Ovary (tissue), 9 donors: ENCODE data around the gene RIPOR2. TPM values are rescaled to one million over a fixed set of nuclear protein-coding genes. Genes with fewer than 3 reads are reported as not detected.

ENCODE experiments used
- DNase-seq, 5 donors: peaks; one replicate each; pipeline ENCODE4 v3.0.0-alpha.2; 2019 to 2020
- H3K27ac ChIP-seq, 2 donors: fragments of 200-600 bp; one replicate each; pipeline versions ENCODE4 v1.5.1 to v1.8.0; 2019 to 2022
- H3K27me3 ChIP-seq: fragments of 200-600 bp; one replicate; pipeline ENCODE4 v1.8.0; 2022
- H3K36me3 ChIP-seq: fragments of 200-600 bp; sonication (generic); one replicate; pipeline ENCODE4 v1.5.1; 2019
- H3K4me1 ChIP-seq: one replicate; pipeline ENCODE4 v1.8.1; 2013; ENCODE audit warnings: mild to moderate bottlenecking, moderate library complexity; ENCODE audit not compliant: insufficient read depth
- H3K4me3 ChIP-seq: fragments of 200-600 bp; sonication (generic); one replicate; pipeline ENCODE4 v1.5.1; 2017
- H3K9me3 ChIP-seq, 2 donors: fragments of 200-600 bp in 1 of 2; sonication (generic) in 1 of 2; one replicate each; pipeline versions ENCODE4 v1.5.1 to v1.8.1; 2013 to 2019; ENCODE audit warnings: mild to moderate bottlenecking in 1 of 2, moderate library complexity in 1 of 2
- EP300 ChIP-seq: sonication (generic); formaldehyde crosslinking; IDR thresholded peaks from one replicate; pipeline ENCODE4 v1.6.1; 2017; ENCODE audit warnings: antibody characterized with exemption
- POLR2A ChIP-seq: fragments of 450-650 bp; IDR thresholded peaks from one replicate; pipeline ENCODE4 v1.6.1; 2017; ENCODE audit warnings: antibody characterized with exemption, mild to moderate bottlenecking, moderate library complexity
- WGBS, 3 donors: extraction: QIAGEN DNeasy Blood & Tissue Kit in 1 of 3; methylation state at CpG; one replicate each; pipeline versions ENCODE4 v1.1.5 to v1.1.7; 2013 to 2017; 5-methylcytosine and 5-hydroxymethylcytosine counted together
- intact Hi-C, 4 donors: fragments of 100-400 bp; cut with DNase I; formaldehyde crosslinking; loops; one replicate each; pipeline versions ENCODE4 v1.11.0 to v1.15.1; 2022 to 2023
- polyA plus RNA-seq, 2 donors: library from polyadenylated mRNA; stranded (reverse); fragments of 200-250 nt in 1 of 2; fragments of 350-450 nt in 1 of 2; fragmentation: Illumina TruSeq in 1 of 2; extraction: RNeasy Lipid Tissue Mini Kit (QIAGEN cat#74804) in 1 of 2; gene quantifications; one replicate each; pipeline ENCODE4 v1.2.3, GENCODE V29; 2013 to 2014
- total RNA-seq, 7 donors: library from RNA; depleted of rRNA in 2 of 7; stranded (reverse); fragments of >200 nt in 2 of 7; fragmentation: NEBNext Ultra II Directional in 3 of 7; extraction: Animal tissue kit (Norgen Biotek cat#: 25700) in 3 of 7; gene quantifications; one replicate each; pipeline versions ENCODE4 v1.1.0 to v1.2.4, GENCODE V29; 2016 to 2023
- TF ChIP-seq, protein P1 (sequence below), 3 donors: fragments of 450-650 bp in 2 of 3; fragments of 200-600 bp in 1 of 3; IDR thresholded peaks; one replicate each; pipeline versions ENCODE4 v1.5.1 to v1.8.0; 2016 to 2022; ENCODE audit warnings: antibody characterized with exemption in 3 of 3, mild to moderate bottlenecking in 1 of 3
- donor health status: DM: no; HTN: no; CAD: no; lungs with moderate emphysema.
- donor health status: DM: no; HTN: no; CAD: no.
- donor health status: Bipolar disorder and iron deficiency.
- donor health status: DM: yes; HTN: yes; CAD: no.
- donor health status: DM: no; HTN: no; CAD: no.
- donor health status: DM: yes; HTN: yes; CAD: no.

Gene RIPOR2
- total and polyA plus RNA-seq, 9 donors, result 1.1 to 14.4 (median 4.5) TPM

DNA sequence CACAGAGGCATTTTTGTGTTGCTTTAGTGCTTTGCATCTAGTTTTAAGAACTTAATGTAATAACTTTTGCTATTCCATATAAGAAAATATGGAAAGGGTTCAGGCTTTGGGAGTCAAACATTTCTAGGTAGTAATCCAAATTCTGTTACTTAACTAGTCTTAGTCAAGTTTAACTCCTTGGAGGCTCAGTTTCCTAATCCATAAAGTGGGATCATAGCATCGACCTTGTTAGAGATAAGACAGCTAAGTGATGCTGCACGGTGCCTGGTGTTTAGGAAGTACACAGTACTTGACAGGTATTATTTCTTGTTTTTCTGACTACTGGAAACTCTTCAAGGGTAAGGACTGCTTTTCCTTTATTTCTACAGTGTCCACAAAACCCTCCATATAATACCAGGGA is 112.6 kb downstream of the RIPOR2 start:
- TF ChIP-seq, protein P1, sequence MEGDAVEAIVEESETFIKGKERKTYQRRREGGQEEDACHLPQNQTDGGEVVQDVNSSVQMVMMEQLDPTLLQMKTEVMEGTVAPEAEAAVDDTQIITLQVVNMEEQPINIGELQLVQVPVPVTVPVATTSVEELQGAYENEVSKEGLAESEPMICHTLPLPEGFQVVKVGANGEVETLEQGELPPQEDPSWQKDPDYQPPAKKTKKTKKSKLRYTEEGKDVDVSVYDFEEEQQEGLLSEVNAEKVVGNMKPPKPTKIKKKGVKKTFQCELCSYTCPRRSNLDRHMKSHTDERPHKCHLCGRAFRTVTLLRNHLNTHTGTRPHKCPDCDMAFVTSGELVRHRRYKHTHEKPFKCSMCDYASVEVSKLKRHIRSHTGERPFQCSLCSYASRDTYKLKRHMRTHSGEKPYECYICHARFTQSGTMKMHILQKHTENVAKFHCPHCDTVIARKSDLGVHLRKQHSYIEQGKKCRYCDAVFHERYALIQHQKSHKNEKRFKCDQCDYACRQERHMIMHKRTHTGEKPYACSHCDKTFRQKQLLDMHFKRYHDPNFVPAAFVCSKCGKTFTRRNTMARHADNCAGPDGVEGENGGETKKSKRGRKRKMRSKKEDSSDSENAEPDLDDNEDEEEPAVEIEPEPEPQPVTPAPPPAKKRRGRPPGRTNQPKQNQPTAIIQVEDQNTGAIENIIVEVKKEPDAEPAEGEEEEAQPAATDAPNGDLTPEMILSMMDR (IDR thresholded peaks at IDR 0.05), result no peak
- no peak for TF ChIP-seq POLR2A
- no peak for TF ChIP-seq EP300

DNA sequence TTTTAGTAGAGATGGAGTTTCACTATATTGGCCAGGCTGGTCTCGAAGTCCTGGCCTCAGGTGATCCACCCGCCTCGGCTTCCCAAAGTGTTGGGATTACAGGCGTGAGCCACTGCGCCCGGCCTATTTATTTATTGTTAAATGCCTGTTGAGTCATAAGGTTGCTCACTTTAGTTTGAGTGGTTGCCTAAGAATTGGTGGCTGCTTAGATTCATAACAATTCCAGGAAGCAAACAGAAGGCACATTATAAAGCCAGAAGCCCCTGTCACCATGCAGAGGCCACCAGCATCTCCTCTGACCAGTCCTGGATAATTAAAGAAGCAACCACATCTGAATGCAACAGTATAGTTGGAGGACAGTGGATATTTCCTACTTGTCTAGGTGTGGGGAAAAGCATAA is 113.1 kb downstream of the RIPOR2 start:
- no peak for DNase-seq
- intact Hi-C loops, result no loop called here
- no peaks in the 10 kb centered on the region for H3K27me3 ChIP-seq
- no peak overlapping the region for H3K4me3 ChIP-seq
- H3K9me3 ChIP-seq, result no peaks in the 10 kb centered on the region
- WGBS, 3 donors, result 96 to 97% (median 97%) methylated on average over 6 of the region's 6 CpGs
- H3K4me1 ChIP-seq, result no peaks in the 10 kb centered on the region
- H3K27ac ChIP-seq, result no peak overlapping the region
- no peaks in the 10 kb centered on the region for H3K36me3 ChIP-seq
- TF ChIP-seq POLR2A (no peak), EP300 (no peak)

More for the DNA sequence above, 112.6 kb downstream of the RIPOR2 start:
- H3K4me3 ChIP-seq, result no peak overlapping the region
- H3K4me1 ChIP-seq, result no peaks in the 10 kb centered on the region
- H3K27ac ChIP-seq, result no peak overlapping the region
- intact Hi-C loops, result no loop called here
- H3K9me3 ChIP-seq, result no peaks in the 10 kb centered on the region
- H3K36me3 ChIP-seq, result no peaks in the 10 kb centered on the region
- DNase-seq, result no peak
- H3K27me3 ChIP-seq, result no peaks in the 10 kb centered on the region
- 82 to 84% (median 83%) methylated on average over 2 of the region's 2 CpGs for WGBS, 3 donors

DNA sequence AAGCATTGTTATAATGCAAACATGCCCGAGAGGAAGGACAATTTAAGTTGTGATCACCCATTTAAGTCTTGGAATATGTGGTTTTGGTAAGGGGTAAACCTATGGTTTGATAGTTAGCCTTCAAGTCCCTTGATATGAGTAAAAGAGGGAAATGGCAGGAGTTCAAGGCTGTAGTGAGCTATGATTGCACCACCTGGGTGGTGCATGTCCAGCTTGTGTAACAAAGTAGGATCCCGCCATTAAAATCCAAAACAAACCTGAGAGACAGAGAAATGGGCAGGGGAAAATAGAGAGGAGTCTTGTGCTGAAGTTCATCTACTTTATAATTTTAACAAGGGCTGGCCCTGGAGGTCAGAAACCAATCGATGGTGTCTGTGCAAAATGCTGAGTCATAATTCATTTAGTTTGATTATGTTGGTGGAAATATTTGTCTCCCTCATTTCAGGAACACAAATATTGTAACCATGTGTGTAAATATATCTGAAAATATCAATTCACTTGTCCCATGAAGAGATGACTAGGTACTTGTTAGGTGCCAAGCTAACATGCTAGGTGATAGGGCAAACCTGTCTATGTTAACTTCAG is 113.8 kb downstream of the RIPOR2 start:
- no peak overlapping the region for H3K4me3 ChIP-seq
- no peaks in the 10 kb centered on the region for H3K27me3 ChIP-seq
- H3K27ac ChIP-seq, result no peak overlapping the region
- WGBS, 3 donors, result 78 to 93% (median 86%) methylated on average over 3 of the region's 3 CpGs
- H3K4me1 ChIP-seq, result no peaks in the 10 kb centered on the region
- no peaks in the 10 kb centered on the region for H3K9me3 ChIP-seq
- DNase-seq, result no peak
- no peaks in the 10 kb centered on the region for H3K36me3 ChIP-seq
- TF ChIP-seq EP300 (no peak), POLR2A (no peak)
- TF ChIP-seq, protein P1 (IDR thresholded peaks at IDR 0.05), result no peak
- intact Hi-C loops, result no loop called here

DNA sequence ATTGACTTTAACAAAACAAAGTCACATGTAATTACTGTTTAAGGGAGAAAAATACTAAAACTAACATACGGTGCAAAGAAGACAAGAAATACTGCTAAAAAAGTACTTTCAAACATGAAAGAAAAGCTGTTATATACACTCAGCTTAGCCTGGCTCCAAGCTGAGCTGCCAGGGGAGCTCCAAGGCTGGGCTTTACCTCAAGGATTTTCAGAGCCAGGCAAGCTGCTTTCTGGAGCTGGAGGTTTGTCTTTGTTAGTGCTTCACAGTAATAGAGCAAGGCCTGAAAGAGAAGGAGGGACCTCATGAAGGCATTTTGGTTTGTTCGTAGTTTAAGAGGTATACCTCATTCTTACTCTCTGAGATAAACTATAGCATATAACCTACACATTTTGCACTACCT is 117.4 kb downstream of the RIPOR2 start:
- no peaks in the 10 kb centered on the region for H3K9me3 ChIP-seq
- no peaks in the 10 kb centered on the region for H3K36me3 ChIP-seq
- H3K27me3 ChIP-seq, result no peaks in the 10 kb centered on the region
- no peaks in the 10 kb centered on the region for H3K4me1 ChIP-seq
- no peak for DNase-seq
- H3K27ac ChIP-seq, result no peak overlapping the region
- no peak overlapping the region for H3K4me3 ChIP-seq
- TF ChIP-seq POLR2A (no peak), EP300 (no peak)
- TF ChIP-seq, protein P1 (IDR thresholded peaks at IDR 0.05), result no peak
- WGBS, 3 donors, result 88 to 94% (median 89%) methylated on average over 2 of the region's 2 CpGs
- intact Hi-C loops, result no loop called here

DNA sequence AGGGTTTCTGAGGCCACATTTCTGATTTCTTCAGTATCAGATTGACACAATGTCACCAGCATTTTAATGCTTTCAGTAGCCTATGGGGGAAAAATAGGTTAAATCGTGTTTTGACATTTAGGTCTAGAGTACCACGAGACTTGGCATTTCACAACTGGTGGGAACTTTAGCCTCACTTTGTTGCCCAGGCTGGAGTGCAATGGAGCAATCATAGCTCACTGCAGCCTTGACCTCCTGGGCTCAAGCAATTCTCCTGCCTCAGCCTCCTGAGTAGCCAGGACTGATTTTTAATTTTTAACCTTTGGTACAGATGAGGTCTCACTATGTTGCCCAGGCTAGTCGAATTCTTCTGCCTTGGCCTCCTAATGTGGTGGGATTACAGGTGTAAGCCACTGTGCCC is 126.0 kb downstream of the RIPOR2 start:
- TF ChIP-seq EP300 (no peak), POLR2A (no peak)
- TF ChIP-seq, protein P1 (IDR thresholded peaks at IDR 0.05), result no peak
- Histone ChIP-seq H3K27ac (no peak overlapping the region), H3K36me3 (no peaks in the 10 kb centered on the region), H3K27me3 (no peaks in the 10 kb centered on the region), H3K4me3 (no peak overlapping the region), H3K9me3 (no peaks in the 10 kb centered on the region), H3K4me1 (no peaks in the 10 kb centered on the region)
- no peak for DNase-seq
- WGBS, 3 donors, result 82 to 89% (median 86%) methylated on average over 3 of the region's 3 CpGs
- intact Hi-C loops, result no loop called here
